ENCODE measurements around the gene PID1.

Gene PID1

GRCh38 chr2:229270551-229271410 lies at the start of gene PID1:
Gene PID1, minus strand, starts transcription at chr2:229271287. Its CDS starts 244 bp downstream, at chr2:229271043.
- DNase-seq, result no peak

GRCh38 chr2:229319558-229319957 lies 48.5 kb upstream of the PID1 start:
- DNase-seq, result no peak

- DNase-seq, result no peak
Observed at GRCh38 chr2:229314117-229314516, 43.0 kb upstream of the PID1 start.

- no peak for DNase-seq
Observed at GRCh38 chr2:229313591-229313990, 42.5 kb upstream of the PID1 start.

GRCh38 chr2:229301237-229301636 lies 30.1 kb upstream of the PID1 start:
- DNase-seq, result no peak

GRCh38 chr2:229300790-229301189 lies 29.7 kb upstream of the PID1 start:
- no peak for DNase-seq

- DNase-seq, result no peak
Observed at GRCh38 chr2:229300371-229300770, 29.3 kb upstream of the PID1 start.

- no peak for DNase-seq
Observed at GRCh38 chr2:229297247-229297646, 26.2 kb upstream of the PID1 start.

- no peak for DNase-seq
Observed at GRCh38 chr2:229296536-229296935, 25.4 kb upstream of the PID1 start.

GRCh38 chr2:229296016-229296415 lies 24.9 kb upstream of the PID1 start:
- DNase-seq, result no peak

- no peak for DNase-seq
Observed at GRCh38 chr2:229287823-229288222, 16.7 kb upstream of the PID1 start.

- no peak for DNase-seq
Observed at GRCh38 chr2:229282758-229283546, 11.9 kb upstream of the PID1 start.

- DNase-seq, result no peak
Observed at GRCh38 chr2:229279516-229279915, 8.4 kb upstream of the PID1 start.

GRCh38 chr2:229275506-229275905 lies 4.4 kb upstream of the PID1 start:
- no peak for DNase-seq

- DNase-seq, result peak; percentile 29
Observed at GRCh38 chr2:229273723-229274338, 2.7 kb upstream of the PID1 start.

- DNase-seq, result no peak
Observed at GRCh38 chr2:229273006-229273722, 2.1 kb upstream of the PID1 start.

- no peak for DNase-seq
Observed at GRCh38 chr2:229269941-229270340, 1.1 kb downstream of the PID1 start.

GRCh38 chr2:229269146-229269545 lies 1.9 kb downstream of the PID1 start:
- DNase-seq, result no peak

GRCh38 chr2:229268626-229269025 lies 2.5 kb downstream of the PID1 start:
- no peak for DNase-seq

- no peak for DNase-seq
Observed at GRCh38 chr2:229267080-229267479, 4.0 kb downstream of the PID1 start.

GRCh38 chr2:229265727-229266126 lies 5.4 kb downstream of the PID1 start:
- no peak for DNase-seq

GRCh38 chr2:229261599-229261998 lies 9.5 kb downstream of the PID1 start:
- no peak for DNase-seq

GRCh38 chr2:229261076-229261475 lies 10.0 kb downstream of the PID1 start:
- DNase-seq, result no peak

All from T1000 (cell line).